NCI-H1694 (cell line): ENCODE measurements around the gene LEAP2.
A peak's percentile ranks its signal among the peaks of the same experiment; 100 is the strongest.

Source experiments
- DNase-seq: peaks from one replicate; lab custom pipeline; 2025; lab: John Stamatoyannopoulos, UW

Gene LEAP2

GRCh38 chr5:132877938-132878337 lies 4.5 kb downstream of the LEAP2 start:
- no peak for DNase-seq

GRCh38 chr5:132883261-132883834 lies 9.9 kb downstream of the LEAP2 start:
- peak; percentile 43 for DNase-seq

- DNase-seq = no peak
These were observed 11.1 kb downstream of the LEAP2 start for GRCh38 chr5:132884548-132884947.

DNA sequence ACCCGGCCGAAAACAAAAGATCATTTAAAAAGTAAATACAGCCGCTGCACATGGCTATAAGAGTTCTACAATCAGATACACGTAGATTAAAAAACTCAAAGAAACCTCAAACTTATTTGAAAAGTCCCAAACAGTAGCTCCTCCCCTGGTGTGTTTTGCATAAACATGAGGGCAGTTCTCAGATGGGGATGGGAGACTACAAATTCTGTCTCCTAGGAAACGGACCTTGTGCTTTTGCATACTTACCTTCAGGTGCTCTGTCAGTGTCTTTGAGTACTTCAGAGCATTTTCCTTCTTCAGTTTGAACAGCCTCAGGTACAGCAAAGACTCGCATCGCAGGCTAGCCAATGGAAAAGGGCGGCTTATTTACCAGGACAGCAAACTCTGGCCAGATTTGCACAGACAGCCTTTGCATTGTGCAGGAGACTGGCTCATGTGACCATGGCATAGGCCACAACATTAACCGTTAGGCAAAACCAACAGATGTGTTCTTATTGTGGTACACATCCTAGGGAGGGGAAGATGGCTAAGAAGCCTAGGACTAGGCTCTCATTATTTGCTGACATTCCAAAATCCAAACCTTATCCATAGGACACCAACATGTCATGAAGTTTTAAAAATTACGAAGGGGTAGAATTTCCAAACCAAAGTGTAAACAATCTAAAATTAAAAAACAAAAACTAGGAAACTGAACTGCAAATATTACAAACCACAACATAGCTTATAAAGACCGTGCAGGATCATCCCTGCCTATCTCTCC lies 12.8 kb downstream of the LEAP2 start:
- DNase-seq = no peak

DNA sequence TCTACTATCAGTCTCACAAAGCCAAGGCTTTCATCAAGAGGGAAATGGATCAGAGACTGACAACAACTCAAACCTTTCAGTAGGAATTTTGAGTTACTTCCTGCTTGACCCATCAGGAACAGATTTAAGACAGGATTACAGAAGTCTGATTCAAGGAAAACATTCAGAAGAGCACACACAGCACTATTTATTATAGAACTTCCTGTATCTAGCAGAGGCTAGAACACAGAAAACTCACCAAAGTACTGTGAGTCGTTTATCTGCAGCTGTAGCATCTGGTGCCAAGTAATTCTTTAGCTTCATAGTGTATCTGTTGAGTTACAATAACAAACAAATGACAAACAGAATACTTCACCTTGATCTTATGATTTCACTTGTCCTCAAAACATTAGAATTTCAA lies 13.8 kb downstream of the LEAP2 start:
- DNase-seq = no peak

DNA sequence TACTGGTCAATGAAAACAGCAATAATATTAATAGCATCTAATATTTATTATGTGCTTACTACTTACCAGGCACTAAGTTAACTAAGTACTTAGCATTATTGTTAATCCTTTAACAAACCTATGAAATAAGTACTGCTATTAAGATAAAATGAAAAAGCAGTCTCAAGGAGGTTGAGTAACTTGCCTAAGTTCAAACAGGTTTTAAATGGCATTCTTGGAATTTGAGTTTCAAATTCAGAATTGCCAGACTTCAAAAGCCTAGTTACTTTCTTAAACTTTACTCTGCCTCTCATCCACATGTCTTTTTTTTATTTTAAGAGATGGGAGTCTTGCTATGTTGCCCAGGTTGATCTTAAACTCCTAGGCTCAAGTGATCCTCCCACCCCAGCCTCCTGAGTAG lies 16.0 kb downstream of the LEAP2 start:
- DNase-seq = no peak

GRCh38 chr5:132890817-132891216 lies 17.3 kb downstream of the LEAP2 start:
- DNase-seq = no peak

GRCh38 chr5:132895719-132896305 lies 22.3 kb downstream of the LEAP2 start:
- no peak for DNase-seq

- DNase-seq = no peak
These were observed 23.2 kb downstream of the LEAP2 start for GRCh38 chr5:132896685-132897084.

- DNase-seq = no peak
These were observed 24.6 kb downstream of the LEAP2 start for GRCh38 chr5:132898094-132898493.

GRCh38 chr5:132901036-132901435 lies 27.6 kb downstream of the LEAP2 start:
- no peak for DNase-seq

DNA sequence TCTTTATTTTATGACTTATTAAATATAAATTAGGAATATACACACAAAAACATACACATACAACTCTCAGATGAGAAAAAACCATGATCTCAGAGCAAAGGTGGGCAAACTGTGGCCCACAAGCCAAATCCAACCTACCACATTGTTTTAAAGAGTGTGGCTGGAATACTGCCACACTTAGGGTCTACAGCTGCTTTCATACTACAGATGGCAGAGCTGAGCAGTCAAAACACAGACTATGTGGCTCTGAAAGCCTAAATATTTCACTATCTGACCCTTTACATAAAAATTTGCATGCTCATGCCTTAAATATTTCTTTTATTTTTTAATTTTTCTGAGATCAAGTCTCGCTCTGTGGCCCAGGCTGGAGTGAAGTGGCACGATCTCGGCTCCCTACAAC lies 28.3 kb downstream of the LEAP2 start:
- no peak for DNase-seq

- DNase-seq = no peak
These were observed 32.5 kb downstream of the LEAP2 start for GRCh38 chr5:132905938-132906337.

GRCh38 chr5:132907161-132907560 lies 33.7 kb downstream of the LEAP2 start:
- no peak for DNase-seq

GRCh38 chr5:132909702-132910101 lies 36.2 kb downstream of the LEAP2 start:
- DNase-seq = no peak

- no peak for DNase-seq
These were observed 42.2 kb downstream of the LEAP2 start for GRCh38 chr5:132915681-132916080.

- no peak for DNase-seq
These were observed 42.6 kb downstream of the LEAP2 start for GRCh38 chr5:132916086-132916485.
